ENCODE results near the gene FRMD4B.

- no peak for TF ChIP-seq CTCF (IDR thresholded peaks at IDR 0.05)
- no peak for TF ChIP-seq EZH2 (IDR thresholded peaks at IDR 0.05)
- no peak for TF ChIP-seq EZH2phosphoT487 (IDR thresholded peaks at IDR 0.05)
Measured at GRCh38 chr3:69197455-69197854, 188.4 kb downstream of the FRMD4B start.

Measured in neural progenitor cell (in vitro differentiated cells).